HCT116 (cell line): ENCODE measurements around the gene DCAF5. TPM values are rescaled to one million over a fixed set of nuclear protein-coding genes. Genes with fewer than 3 reads are reported as not detected.

Source experiments
- ATAC-seq: fragments of 200-7000 bp; cut with Tn5 transposase; 2 replicates; pipeline ENCODE4 v1.9.1; 2020; ENCODE audit warnings: mild to moderate bottlenecking, moderate library complexity
- BruUV-seq: library from RNA; stranded (reverse); fragments of 400-500 nt; replicated peaks from 2 replicates; lab custom pipeline; 2021; lab: Mats Ljungman, UMichigan
- CTCF ChIA-PET: fragments of 300-600 bp; sonication (Branson Sonifier 250); formaldehyde crosslinking; loops from one replicate; lab custom pipeline; 2021; ENCODE audit warnings: antibody characterized with exemption; lab: Charles Lee
- POLR2A ChIA-PET: fragments of 300-600, 350-600 bp; sonication (Branson Sonifier 250); formaldehyde crosslinking; loops from one replicate; lab custom pipeline; 2021; ENCODE audit warnings: antibody characterized with exemption; lab: Charles Lee
- RAD21 ChIA-PET, 2 experiments: fragments of 300-600 bp; sonication (Branson Sonifier 250); formaldehyde crosslinking; loops; one replicate each; lab custom pipeline; 2023; ENCODE audit warnings: low total read pairs in 2 of 2; ENCODE audit not compliant: uncharacterized antibody in 2 of 2, unreplicated experiment in 2 of 2, low non-redundant PET in 1 of 2; lab: Charles Lee
- DNase-seq: peaks from one replicate; pipeline ENCODE4 v3.0.0-alpha.2; 2010; ENCODE audit warnings: low read depth, low spot score
- H2AFZ ChIP-seq: fragments of 200-600 bp; shearing (Covaris generic), sonication (generic); 2 replicates; pipeline ENCODE4 v1.6.1; 2017; ENCODE audit warnings: low read depth, mixed run types, mixed read lengths, antibody characterized with exemption, low read length; ENCODE audit not compliant: poor library complexity, severe bottlenecking
- H3K27ac ChIP-seq: 2 replicates; pipeline ENCODE4 v1.5.1; 2012; ENCODE audit warnings: low read depth, low read length
- H3K27me3 ChIP-seq: fragments of 200-600 bp; sonication (generic); 2 replicates; pipeline ENCODE4 v1.6.1; 2016; ENCODE audit warnings: mixed run types, low read length, mixed read lengths; ENCODE audit not compliant: insufficient read depth
- H3K36me3 ChIP-seq, 2 experiments: fragments of 200-500 bp in 1 of 2; fragments of 200-600 bp in 1 of 2; sonication (Bioruptor generic) in 1 of 2; sonication (generic) in 1 of 2; 2 replicates each; pipeline versions ENCODE4 v1.5.1 to v1.6.1; 2014 to 2016; ENCODE audit warnings: low read length in 2 of 2, inconsistent platforms in 1 of 2, mixed read lengths in 1 of 2, mixed run types in 1 of 2; ENCODE audit not compliant: insufficient read depth in 2 of 2, control insufficient read depth in 1 of 2
- H3K4me1 ChIP-seq, 2 experiments: fragments of 200-600 bp in 1 of 2; sonication (generic) in 1 of 2; 2 replicates each; pipeline versions ENCODE4 v1.5.1 to v1.6.1; 2012 to 2017; ENCODE audit warnings: low read length in 2 of 2, inconsistent platforms in 1 of 2, mild to moderate bottlenecking in 1 of 2, mixed read lengths in 1 of 2, mixed run types in 1 of 2, moderate library complexity in 1 of 2; ENCODE audit not compliant: insufficient read depth in 2 of 2, control insufficient read depth in 1 of 2
- H3K4me2 ChIP-seq: fragments of 200-600 bp; sonication (generic); 2 replicates; pipeline ENCODE4 v1.6.1; 2017; ENCODE audit warnings: mixed run types, low read length, mixed read lengths
- H3K4me3 ChIP-seq, 2 experiments: fragments of 200-600 bp in 1 of 2; sonication (generic) in 1 of 2; replicated peaks in 1 of 2; 2 replicates each; pipeline ENCODE4 v1.5.1; 2011 to 2016; ENCODE audit warnings: low read length in 2 of 2, control low read depth in 1 of 2, low read depth in 1 of 2, mild to moderate bottlenecking in 1 of 2, mixed read lengths in 1 of 2, mixed run types in 1 of 2
- H3K79me2 ChIP-seq: fragments of 200-600 bp; sonication (generic); 2 replicates; pipeline ENCODE4 v1.6.1; 2017; ENCODE audit warnings: mild to moderate bottlenecking, mixed run types, low read length, moderate library complexity, mixed read lengths; ENCODE audit not compliant: insufficient read depth
- H3K9ac ChIP-seq: fragments of 200-600 bp; sonication (generic); 2 replicates; pipeline ENCODE4 v1.6.1; 2016; ENCODE audit warnings: low read length, mixed read lengths
- H3K9me2 ChIP-seq: fragments of 200-600 bp; sonication (generic), shearing (Covaris generic); 2 replicates; pipeline ENCODE4 v1.6.1; 2017; ENCODE audit warnings: mixed run types, mild to moderate bottlenecking, moderate library complexity; ENCODE audit not compliant: insufficient read depth
- H3K9me3 ChIP-seq, 2 experiments: fragments of 200-500 bp in 1 of 2; fragments of 200-600 bp in 1 of 2; sonication (Bioruptor generic) in 1 of 2; sonication (generic) in 1 of 2; 2 replicates each; pipeline ENCODE4 v1.6.1; 2014 to 2017; ENCODE audit warnings: low read length in 2 of 2, mixed read lengths in 2 of 2, inconsistent platforms in 1 of 2, low read depth in 1 of 2, mild to moderate bottlenecking in 1 of 2, mixed run types in 1 of 2, moderate library complexity in 1 of 2; ENCODE audit not compliant: control insufficient read depth in 1 of 2, insufficient read depth in 1 of 2
- H4K20me1 ChIP-seq: fragments of 200-600 bp; sonication (generic), shearing (Covaris generic); 2 replicates; pipeline ENCODE4 v1.6.1; 2017; ENCODE audit warnings: mixed run types, mild to moderate bottlenecking, moderate library complexity; ENCODE audit not compliant: insufficient read depth
- CBX3 ChIP-seq: IDR thresholded peaks from 2 replicates; pipeline ENCODE4 v1.6.1; 2012; ENCODE audit warnings: low read depth
- CEBPB ChIP-seq: IDR thresholded peaks from 2 replicates; pipeline ENCODE4 v1.6.1; 2012; ENCODE audit warnings: low read depth
- EGR1 ChIP-seq: IDR thresholded peaks from 2 replicates; pipeline ENCODE4 v1.6.1; 2012; ENCODE audit warnings: low read depth
- EZH2 ChIP-seq: fragments of 200-600 bp; sonication (generic); IDR thresholded peaks from 2 replicates; pipeline ENCODE4 v1.6.1; 2017; ENCODE audit warnings: antibody characterized with exemption, mixed run types
- EZH2phosphoT487 ChIP-seq: fragments of 200-600 bp; IDR thresholded peaks from 2 replicates; pipeline ENCODE4 v1.6.1; 2018; ENCODE audit warnings: antibody characterized with exemption, borderline replicate concordance
- FOSL1 ChIP-seq: IDR thresholded peaks from 2 replicates; pipeline ENCODE4 v1.6.1; 2012; ENCODE audit warnings: low read depth
- JUND ChIP-seq: IDR thresholded peaks from 2 replicates; pipeline ENCODE4 v1.6.1; 2012
- POLR2A ChIP-seq: IDR thresholded peaks from 2 replicates; pipeline ENCODE4 v1.7.0; 2011; ENCODE audit warnings: borderline replicate concordance; ENCODE audit not compliant: insufficient read depth, insufficient read length; ENCODE audit errors: extremely low read depth
- POLR2AphosphoS5 ChIP-seq: IDR thresholded peaks from 2 replicates; pipeline ENCODE4 v1.6.1; 2011; ENCODE audit warnings: mild to moderate bottlenecking, low read depth, low read length, moderate library complexity
- SIN3A ChIP-seq: IDR thresholded peaks from 2 replicates; pipeline ENCODE4 v1.6.1; 2012; ENCODE audit warnings: low read depth
- SP1 ChIP-seq: IDR thresholded peaks from 2 replicates; pipeline ENCODE4 v1.6.1; 2012; ENCODE audit warnings: low read depth
- SRF ChIP-seq: IDR thresholded peaks from 2 replicates; pipeline ENCODE4 v1.6.1; 2012; ENCODE audit warnings: low read depth
- TCF7L2 ChIP-seq: IDR thresholded peaks from 2 replicates; pipeline ENCODE4 v1.7.0; 2011; ENCODE audit warnings: borderline replicate concordance, inconsistent platforms; ENCODE audit not compliant: insufficient read depth, insufficient read length; ENCODE audit errors: extremely low read depth
- ZFX ChIP-seq: fragments of 450-650 bp; IDR thresholded peaks from 2 replicates; pipeline ENCODE4 v1.6.1; 2017
- ZNF274 ChIP-seq: fragments of 200-500 bp; sonication (Bioruptor generic); IDR thresholded peaks from 2 replicates; pipeline ENCODE4 v1.6.1; 2014; ENCODE audit warnings: mild to moderate bottlenecking, low read depth, low read length, inconsistent platforms
- intact Hi-C: fragments of 100-400 bp; cut with micrococcal nuclease; formaldehyde crosslinking; loops from 2 replicates; pipeline ENCODE4 v1.10.0; 2022
- total RNA-seq: library from RNA; stranded (reverse); gene quantifications from one replicate; pipeline ENCODE4 v1.2.1, GENCODE V29; 2021; ENCODE audit not compliant: unreplicated experiment
- TF ChIP-seq, protein P1 (sequence below): IDR thresholded peaks from 2 replicates; pipeline ENCODE4 v1.6.1; 2012
- TF ChIP-seq, protein P2 (sequence below), 3 experiments: fragments of 200-600 bp in 1 of 3; sonication (generic) in 1 of 3; IDR thresholded peaks in 2 of 3; conservative IDR thresholded peaks in 1 of 3; 2 replicates each; pipeline ENCODE4 v1.5.1; 2012 to 2017; ENCODE audit warnings: low read depth in 2 of 3, low read length in 2 of 3, antibody characterized with exemption in 1 of 3, borderline replicate concordance in 1 of 3, control low read depth in 1 of 3, mild to moderate bottlenecking in 1 of 3, mixed read lengths in 1 of 3, mixed run types in 1 of 3, moderate library complexity in 1 of 3; ENCODE audit not compliant: insufficient read depth in 1 of 3
- TF ChIP-seq, protein P3 (sequence below): IDR thresholded peaks from 2 replicates; pipeline ENCODE4 v1.6.1; 2012; ENCODE audit warnings: low read depth
- TF ChIP-seq, protein P4 (sequence below): IDR thresholded peaks from 2 replicates; pipeline ENCODE4 v1.6.1; 2012

Gene DCAF5
- total RNA-seq, 1 experiment from 2014 or later, result 27.1 TPM

DNA sequence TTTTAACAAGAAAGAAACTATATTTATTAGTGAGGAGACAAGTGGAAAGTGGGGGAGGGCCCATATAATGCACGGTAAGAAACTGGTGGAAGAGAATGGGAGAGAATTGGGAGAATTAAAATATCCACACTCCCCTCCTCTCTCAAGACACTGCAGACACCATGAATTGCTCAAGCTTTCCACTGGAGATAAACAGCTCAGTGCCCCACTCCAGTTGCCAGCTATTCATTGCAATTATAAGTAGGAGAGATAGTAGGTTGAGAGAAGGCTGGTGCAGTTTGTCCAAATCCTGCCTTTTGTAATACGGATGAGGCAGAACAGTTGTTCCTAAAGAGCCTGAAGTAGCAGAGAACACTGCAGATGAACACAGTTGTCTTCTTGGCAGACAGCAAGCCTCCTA is 38.2 kb downstream of the DCAF5 start:
- Histone ChIP-seq H4K20me1 (no peaks in the 10 kb centered on the region), H3K9me3 (no peaks in the 10 kb centered on the region), H3K27me3 (no peaks in the 10 kb centered on the region), H3K4me3 (no peak overlapping the region), H3K27ac (no peak overlapping the region), H3K36me3 (peaks cover 0 to 6% of the 10 kb centered on the region in 2 experiments; a peak in 2 of 4 replicates), H3K9ac (no peak overlapping the region), H2AFZ (no peak overlapping the region), H3K9me2 (no peaks in the 10 kb centered on the region), H3K4me2 (no peak overlapping the region), H3K79me2 (no peaks in the 10 kb centered on the region)
- ChIA-PET RAD21 (no interaction called here), CTCF (no interaction called here), POLR2A (no interaction called here)
- intact Hi-C loops, result no loop called here
- DNase-seq, result no peak
- BruUV-seq, result no TSS peak
- ATAC-seq, result no peak
- TF ChIP-seq CEBPB (no peak), CBX3 (no peak), SP1 (no peak), POLR2AphosphoS5 (no peak), EZH2 (no peak), SRF (no peak), SIN3A (no peak), ZNF274 (no peak), TCF7L2 (no peak), FOSL1 (no peak), EZH2phosphoT487 (no peak), POLR2A (no peak), EGR1 (no peak), JUND (no peak), ZFX (no peak)
- TF ChIP-seq, protein P1, sequence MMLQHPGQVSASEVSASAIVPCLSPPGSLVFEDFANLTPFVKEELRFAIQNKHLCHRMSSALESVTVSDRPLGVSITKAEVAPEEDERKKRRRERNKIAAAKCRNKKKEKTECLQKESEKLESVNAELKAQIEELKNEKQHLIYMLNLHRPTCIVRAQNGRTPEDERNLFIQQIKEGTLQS, result no peak
- TF ChIP-seq, protein P2, sequence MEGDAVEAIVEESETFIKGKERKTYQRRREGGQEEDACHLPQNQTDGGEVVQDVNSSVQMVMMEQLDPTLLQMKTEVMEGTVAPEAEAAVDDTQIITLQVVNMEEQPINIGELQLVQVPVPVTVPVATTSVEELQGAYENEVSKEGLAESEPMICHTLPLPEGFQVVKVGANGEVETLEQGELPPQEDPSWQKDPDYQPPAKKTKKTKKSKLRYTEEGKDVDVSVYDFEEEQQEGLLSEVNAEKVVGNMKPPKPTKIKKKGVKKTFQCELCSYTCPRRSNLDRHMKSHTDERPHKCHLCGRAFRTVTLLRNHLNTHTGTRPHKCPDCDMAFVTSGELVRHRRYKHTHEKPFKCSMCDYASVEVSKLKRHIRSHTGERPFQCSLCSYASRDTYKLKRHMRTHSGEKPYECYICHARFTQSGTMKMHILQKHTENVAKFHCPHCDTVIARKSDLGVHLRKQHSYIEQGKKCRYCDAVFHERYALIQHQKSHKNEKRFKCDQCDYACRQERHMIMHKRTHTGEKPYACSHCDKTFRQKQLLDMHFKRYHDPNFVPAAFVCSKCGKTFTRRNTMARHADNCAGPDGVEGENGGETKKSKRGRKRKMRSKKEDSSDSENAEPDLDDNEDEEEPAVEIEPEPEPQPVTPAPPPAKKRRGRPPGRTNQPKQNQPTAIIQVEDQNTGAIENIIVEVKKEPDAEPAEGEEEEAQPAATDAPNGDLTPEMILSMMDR (IDR thresholded peaks at IDR 0.05 in 2 of 3, conservative IDR thresholded peaks at IDR 0.05 in 1 of 3; ENCODE audit: borderline replicate concordance in 1 of 3, insufficient read depth in 1 of 3, low read depth in 2 of 3, low read length in 2 of 3), result no peak
- TF ChIP-seq, protein P3, sequence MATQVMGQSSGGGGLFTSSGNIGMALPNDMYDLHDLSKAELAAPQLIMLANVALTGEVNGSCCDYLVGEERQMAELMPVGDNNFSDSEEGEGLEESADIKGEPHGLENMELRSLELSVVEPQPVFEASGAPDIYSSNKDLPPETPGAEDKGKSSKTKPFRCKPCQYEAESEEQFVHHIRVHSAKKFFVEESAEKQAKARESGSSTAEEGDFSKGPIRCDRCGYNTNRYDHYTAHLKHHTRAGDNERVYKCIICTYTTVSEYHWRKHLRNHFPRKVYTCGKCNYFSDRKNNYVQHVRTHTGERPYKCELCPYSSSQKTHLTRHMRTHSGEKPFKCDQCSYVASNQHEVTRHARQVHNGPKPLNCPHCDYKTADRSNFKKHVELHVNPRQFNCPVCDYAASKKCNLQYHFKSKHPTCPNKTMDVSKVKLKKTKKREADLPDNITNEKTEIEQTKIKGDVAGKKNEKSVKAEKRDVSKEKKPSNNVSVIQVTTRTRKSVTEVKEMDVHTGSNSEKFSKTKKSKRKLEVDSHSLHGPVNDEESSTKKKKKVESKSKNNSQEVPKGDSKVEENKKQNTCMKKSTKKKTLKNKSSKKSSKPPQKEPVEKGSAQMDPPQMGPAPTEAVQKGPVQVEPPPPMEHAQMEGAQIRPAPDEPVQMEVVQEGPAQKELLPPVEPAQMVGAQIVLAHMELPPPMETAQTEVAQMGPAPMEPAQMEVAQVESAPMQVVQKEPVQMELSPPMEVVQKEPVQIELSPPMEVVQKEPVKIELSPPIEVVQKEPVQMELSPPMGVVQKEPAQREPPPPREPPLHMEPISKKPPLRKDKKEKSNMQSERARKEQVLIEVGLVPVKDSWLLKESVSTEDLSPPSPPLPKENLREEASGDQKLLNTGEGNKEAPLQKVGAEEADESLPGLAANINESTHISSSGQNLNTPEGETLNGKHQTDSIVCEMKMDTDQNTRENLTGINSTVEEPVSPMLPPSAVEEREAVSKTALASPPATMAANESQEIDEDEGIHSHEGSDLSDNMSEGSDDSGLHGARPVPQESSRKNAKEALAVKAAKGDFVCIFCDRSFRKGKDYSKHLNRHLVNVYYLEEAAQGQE, result no peak
- TF ChIP-seq, protein P4, sequence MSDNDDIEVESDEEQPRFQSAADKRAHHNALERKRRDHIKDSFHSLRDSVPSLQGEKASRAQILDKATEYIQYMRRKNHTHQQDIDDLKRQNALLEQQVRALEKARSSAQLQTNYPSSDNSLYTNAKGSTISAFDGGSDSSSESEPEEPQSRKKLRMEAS, result no peak
- TF ChIP-seq, all 23 proteins: peak for 0
- no peaks in the 10 kb centered on the region for H3K4me1 ChIP-seq
